ENCODE measurements around the gene MICAL2.

MICAL2 gene

DNA sequence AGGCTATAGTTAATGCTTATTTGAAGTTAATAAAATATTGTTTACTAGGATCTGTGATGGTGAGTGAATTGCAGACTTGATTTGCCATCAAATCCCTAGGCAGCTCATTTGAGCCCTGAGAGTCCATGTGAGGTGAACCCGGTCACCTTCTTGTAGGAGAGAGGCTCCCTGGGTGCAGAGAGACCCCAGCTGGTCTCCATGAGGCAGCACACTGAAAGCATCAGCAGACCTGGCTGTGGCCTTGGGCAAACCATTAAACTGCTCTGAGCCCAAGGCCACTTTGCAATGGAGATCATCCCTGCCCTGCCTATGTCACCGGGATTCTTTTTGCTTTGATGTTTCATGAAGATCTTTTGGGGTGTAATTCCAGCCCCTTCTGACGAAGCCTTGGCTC, 125.2 kb downstream of the MICAL2 start:
- DNase-seq = no peak

DNA sequence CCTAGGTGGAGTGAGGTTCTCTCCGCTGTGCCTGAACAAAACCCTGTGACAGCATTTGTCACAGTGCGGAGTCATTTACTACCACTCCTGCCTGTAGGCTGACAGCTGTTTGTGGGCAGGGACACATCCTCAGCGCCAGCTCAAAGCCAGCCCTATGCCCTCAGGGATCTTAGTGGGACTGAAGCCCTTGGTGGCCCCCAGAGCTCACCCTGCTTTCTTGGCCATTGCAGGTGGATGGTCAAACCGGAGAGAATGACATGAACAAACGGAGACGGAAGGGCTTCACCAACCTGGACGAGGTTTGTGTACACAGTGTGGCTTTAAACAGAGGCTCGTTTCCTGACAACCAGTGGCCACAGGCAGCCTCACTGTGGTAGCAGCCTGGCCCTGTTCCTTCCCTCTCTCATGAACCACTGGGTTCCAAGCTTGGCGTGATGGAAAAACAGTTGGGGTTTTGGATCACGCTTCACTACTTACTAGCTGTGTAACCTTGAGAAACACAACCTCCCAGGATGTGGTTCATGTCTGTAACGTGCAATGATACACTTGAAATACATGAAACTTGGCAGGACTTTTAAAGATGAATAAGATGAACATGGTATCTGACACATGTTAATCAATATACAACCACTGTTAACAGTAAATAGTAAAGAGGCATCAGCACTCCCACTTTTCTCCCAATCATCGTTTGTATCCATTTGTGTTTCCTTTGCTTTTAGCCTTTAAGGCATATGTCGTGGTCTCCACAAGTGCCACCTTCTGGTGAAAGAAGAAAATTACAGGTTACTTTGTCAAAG, 125.8 kb downstream of the MICAL2 start:
- DNase-seq = peak; percentile 48 to 72

DNA sequence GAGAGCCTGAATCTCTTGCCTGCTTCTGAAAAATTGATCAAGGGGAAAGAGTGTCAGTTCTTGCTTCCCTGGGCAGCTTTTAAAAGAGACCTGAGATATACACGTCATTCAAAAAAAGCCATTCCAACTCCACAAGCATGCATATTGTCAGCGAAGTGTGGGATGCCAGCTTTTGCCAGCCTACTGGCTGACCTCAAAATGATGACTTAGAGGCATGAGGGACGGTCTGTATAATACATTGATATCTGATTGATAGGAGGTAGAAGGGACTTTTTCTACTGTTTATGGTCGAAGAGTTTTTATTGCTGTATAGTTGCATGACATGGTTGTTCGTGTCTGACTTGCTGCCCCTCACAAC, 126.3 kb downstream of the MICAL2 start:
- no peak for DNase-seq

DNA sequence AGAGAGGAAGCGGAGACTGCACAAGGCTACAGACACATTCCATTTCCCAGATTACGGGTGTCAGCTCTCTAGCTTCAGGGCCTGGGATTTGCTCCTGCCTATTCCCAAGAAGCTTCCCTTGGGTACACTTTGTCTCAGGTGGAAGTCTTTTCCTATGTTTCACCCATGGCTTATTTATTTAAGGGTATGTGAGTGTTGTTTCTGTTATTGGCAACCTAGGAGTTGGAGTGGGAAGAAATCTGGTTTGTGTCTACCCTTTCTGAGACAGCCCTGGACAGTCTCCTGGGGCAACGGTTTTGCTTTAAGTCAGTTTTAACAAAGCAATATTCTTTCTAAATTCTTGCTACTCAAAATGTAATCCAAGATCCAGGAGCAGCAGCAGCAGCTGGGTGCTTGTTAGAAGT, 127.0 kb downstream of the MICAL2 start:
- no peak for DNase-seq

DNA sequence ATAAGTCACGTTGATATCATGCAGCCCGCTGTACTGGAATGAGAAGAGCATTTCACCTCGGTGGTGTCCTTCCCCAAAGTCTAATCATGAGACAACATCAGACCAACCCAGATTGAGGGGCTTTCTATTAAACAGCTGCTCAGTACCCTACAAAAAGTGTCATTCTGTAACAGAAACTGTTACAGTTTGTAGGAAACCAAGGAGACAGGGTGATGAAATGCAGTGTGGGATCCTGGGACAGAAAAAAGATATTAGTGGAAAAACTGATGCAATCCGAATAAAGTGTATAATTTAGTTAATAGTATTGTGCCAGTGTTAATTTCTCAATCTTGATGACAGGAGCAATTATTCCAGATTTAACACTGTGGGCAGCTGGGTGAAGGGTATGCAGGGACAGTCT, 128.0 kb downstream of the MICAL2 start:
- no peak for DNase-seq

DNA sequence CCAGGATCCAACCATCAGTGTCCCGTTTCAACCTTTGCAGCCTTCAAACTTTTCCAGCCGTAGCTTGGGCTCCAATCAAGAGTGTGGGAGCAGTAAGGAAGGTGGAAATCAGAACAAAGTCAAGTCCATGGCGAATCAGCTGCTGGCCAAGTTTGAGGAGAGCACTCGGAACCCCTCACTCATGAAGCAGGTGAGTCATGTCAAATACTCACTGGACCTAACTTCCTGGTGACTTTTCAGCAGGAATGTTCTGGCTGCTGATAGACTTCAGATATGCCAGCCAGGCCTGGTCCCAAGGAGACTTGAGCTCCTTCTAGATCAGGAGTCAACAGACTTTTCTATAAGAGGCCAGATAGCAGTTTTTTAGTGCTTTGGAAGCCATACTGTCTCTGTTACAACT, 129.0 kb downstream of the MICAL2 start:
- DNase-seq = no peak

DNA sequence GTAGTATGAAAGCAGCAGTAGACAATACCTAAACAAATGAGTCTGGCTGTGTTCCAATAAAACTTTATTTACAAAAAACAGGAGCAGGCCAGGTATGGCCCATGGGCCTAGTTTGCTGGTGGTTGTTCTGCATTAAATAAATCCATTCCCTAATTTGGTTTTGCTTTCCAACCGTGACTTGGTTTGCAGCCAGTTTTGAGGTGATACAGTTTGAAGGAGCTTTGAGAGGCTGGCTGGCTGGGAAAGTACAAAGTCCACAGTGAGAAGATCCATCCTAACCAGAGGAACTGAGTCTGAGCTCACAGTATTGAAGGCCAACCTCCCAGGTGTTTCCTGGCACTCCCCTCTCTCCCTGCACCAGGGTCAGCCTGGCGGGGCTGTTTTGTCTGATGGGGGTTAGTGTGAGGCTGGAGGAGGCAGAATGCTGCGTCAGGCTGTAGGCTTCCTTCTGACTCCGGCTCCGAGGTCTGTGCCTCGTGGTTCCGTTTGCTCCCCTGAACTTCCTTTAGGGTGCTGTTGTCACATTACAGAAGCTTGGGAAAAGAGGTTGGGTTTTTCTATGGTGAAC, 129.5 kb downstream of the MICAL2 start:
- no peak for DNase-seq

DNA sequence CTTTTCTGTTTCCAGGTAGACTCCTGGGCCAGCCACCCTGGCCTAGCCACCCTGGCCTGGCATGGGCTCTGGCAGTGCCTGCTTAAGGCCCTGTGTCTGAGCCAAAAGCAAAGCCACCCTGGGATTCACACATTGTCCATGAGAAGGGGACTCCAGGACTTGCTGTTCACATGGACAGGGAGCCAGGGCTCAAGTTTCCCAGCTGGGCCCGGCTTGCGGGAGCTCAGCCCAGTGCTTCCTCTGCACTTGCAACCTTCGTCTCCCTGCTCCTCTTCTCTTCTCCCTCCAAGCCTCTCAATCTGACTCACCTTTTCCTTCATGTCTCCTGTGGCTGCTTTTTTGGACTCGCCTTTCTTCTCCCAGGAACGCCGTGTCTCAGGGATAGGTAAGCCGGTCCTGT, 130.3 kb downstream of the MICAL2 start:
- no peak for DNase-seq

DNA sequence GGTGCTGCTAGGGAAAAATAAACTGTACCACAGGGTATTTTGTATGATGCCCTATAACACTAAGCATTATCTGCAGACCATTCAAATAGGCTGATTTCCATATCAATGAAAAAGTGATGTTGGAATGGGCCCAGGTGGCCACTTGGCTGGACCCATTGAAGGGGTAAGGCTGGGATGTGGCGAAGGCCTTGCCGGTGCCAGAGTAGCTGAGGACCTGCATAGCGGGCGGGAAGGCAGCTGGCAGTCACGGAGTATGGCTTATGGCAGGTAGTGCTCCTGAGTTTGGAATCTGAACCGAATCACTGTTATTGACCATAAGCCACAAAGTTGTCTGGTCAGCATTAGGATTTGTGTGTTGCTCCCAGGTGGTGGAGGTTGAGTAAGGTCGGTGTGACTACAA, 131.0 kb downstream of the MICAL2 start:
- DNase-seq = no peak

DNA sequence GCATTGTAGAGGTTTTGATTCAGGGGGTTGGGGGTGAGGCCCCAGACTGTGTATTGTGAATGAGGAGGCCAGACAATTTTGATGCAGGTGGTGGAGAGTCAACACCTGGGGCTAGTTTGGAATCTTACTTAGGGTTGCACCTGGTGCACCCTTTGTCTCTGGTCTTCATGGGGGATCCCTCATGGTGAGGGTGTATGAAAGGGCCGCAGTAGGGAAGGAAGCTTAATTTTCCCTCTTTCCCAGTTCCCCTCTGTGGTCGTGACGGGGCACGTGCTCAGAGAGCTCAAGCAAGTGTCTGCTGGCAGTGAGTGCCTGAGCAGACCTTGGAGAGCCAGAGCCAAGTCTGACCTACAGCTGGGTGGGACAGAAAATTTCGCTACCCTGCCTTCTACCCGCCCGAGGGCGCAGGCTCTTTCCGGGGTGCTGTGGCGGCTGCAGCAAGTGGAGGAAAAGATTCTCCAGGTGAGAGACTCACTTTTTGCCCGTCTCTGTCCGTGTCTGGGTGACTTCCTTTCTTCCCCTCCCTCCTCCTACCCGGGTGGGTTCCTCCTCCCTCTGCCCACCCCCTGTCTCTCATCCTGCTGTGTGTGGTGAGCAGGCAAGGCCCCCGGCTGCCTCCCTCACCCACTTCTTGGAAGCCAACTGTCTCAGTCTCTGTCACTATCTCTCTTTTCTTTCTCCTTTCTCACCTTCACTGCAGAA, 131.7 kb downstream of the MICAL2 start:
- DNase-seq = no peak

DNA sequence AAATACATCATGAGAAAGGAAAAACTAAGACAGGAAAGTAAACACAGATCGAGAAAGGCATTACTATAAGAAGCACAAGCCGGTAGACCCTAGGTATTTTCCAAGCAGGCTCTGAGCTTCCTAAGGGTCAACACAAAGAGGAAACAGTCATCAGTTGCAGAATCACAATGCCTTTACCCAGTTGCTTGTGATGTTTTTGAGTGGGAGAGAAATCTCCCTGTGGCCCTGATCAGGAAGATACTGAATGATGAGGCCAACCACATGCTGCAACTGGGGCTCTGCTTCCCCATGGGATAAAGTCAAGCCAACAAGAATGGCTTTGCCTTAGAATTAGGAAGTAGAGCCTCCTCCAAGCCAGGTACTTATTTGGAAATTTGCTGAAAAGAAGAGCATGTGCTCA, 132.6 kb downstream of the MICAL2 start:
- DNase-seq = no peak

DNA sequence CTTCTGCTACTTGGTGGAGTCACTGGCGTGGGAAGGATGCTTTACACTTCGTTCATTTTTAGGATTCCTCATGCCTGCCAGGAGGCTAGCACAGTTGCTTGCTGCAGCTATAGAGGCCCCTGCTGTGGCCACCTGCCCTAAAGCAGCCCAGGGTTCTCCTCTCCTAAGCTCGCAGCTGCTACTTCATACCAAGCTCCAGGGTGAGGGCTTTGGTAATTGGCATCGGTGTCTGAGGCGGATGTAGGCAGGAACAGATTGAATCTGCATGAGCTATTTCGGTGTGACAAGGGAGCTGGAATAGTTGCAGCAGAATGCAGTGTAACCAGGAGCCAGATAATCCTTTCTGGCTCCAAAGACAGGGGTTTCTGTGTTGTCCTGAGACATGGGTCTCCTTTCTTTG, 133.1 kb downstream of the MICAL2 start:
- peak; percentile 79 to 96 for DNase-seq

DNA sequence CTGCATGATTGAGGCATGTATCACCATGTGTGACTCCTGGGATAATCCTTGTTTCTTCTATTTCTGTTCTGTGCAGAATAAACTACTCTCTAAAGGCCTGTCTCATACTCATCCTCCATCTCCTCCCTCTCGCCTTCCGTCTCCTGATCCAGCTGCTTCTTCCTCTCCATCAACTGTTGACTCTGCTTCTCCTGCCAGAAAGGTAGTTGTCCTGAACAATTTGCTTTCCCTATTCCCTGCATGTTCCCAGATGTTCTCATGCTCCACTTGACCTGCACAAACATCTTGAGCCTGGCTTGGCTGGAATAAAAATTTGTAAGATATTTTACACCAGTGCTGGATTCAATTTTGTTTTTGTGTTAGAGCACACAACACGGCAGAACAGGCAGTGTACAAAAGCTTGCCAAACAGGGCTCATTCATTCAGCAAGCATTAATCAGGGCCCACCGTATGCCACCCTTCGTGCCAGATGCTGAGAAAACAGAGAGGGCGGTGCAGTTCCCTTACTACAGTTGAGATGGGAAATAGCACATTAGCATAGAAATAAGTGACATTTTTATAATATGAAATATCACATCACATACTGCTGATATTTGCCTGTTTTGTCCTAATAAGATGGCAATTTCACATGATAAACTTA, 133.6 kb downstream of the MICAL2 start:
- peak; percentile 85 to 93 for DNase-seq

DNA sequence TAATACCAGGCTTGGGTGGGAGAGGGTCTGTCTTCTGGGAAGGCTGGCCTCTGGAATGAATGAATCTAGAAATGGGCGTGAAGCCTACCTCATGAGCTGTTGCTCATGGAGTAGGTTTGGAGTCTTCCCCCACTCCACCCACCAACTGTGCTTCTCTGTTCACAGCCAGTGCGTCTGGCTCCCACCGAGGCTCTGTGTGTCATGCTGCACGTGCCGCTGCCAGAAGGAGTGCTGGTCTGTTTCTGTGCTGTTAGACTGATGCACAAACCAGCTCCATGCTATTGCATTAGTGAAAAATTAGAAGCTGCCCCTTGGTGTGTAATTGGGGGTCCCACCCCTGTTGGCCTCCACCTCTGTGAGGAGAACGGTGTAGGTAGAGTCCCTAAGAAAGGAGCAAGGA, 134.7 kb downstream of the MICAL2 start:
- peak; percentile 33 to 86 for DNase-seq

DNA sequence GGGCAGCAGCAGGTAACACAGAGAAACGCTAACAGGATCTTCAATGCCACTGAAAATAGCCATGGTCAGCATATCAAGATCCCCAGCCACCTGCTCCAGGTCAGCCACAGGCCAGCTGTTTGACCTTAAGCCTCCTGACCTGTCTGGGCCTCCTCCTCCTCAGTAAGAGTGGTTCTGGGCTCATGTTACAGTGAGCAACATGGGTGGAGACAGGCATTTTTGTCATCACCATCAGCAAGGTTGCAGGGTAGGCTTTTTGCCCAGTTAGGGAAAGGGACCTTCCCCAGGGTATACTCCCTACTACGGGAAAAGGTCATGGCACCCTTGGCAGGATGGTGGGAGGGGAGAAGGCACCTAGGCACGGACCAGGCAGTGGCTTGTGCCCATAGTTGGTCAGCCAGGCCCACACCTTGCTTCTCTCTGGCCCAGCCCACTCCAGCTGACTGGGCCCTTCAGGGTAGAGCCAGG, 135.2 kb downstream of the MICAL2 start:
- no peak for DNase-seq

DNA sequence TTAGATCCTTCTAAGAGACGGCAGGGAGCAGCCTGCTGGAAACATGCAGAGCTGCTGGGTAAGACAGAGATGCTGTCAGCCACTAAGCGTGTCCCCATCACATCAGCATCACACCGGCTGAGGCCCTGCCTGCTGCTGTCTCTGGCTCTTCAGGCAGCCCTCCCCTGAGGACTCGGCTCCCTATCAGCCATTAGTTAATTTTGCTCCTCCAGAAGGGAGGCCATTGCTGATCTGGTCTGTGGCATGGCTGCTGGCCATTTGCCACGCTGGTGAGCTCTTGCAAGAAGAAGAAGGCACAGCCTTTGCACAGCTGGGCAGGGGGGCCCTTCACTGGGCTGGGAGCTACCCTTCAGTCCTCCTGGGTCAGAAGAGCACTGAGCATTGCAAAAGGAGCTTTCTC, 135.8 kb downstream of the MICAL2 start:
- DNase-seq = peak in 1 of 2 experiments; percentile 43

DNA sequence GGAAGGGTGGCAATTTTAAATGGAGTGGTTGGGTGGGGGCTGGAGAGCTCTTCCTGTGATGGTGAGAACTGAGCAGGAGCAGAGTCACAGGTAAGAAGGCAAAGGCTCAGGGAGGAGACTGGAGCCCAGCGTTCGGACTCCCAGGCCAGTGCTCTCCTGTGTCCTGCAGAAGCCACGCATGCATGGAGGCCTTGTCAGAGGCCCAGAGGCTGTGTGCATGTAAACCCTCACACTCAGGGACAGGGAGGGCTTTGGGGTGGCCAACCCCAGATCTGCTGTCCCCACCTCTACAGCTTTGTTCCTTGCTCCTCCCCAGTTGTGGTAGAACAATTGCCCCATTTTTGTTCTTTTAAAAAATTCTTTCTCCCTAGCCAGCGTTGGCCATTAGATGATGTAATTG, 136.6 kb downstream of the MICAL2 start:
- no peak for DNase-seq

DNA sequence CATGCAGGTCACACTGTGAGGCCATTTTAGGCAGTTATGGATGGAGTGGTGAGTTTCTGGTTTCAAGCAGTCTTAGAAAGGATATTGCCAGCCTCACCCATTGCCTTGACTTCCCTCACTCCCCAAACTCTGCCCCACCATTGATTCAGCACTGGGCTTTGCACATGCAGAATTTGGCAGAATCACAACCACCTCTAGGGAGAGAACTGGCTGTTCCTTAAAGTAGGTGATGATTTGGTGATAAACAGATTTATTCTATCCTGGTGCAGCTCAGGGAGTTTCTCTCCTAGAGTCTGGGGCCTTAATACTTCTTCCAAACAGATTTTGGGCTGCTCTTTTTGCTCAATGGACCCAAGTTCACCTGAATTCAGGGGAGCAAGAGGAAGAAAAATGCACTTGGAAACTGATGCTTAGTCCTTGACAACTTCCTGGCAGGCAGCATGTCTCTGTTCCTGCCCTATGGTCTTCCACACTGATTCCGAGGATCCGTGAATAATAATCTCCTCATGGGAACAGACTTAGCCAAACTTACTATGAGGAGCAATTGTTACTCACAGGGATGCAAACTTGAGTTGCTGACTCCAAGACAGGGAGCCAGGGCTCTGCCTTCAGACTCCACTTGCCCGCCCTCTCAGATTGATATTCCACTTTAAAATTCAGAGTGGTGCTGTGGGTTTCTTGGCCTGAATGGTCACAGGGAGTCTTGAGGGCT, 137.3 kb downstream of the MICAL2 start:
- DNase-seq = peak in 1 of 2 experiments; percentile 19

DNA sequence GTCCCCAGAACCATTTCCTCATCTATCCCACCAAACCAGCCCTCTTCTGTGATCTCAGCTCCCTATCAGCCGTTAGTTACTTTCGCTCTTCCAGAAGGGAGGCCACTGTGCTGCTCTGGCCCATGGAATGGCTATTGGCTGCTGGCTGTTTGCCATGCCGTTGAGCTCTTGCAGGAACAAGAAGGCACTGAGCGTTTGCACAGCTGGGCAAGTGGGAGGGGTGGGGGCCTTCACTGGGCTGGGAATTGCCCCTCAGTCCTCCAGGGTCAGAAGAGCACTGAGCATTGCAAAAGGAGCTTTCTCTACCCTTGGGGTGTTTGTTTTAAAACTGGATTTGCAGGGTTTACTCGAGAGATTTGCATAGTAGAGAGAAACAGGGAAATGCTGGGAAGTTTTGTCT, 137.9 kb downstream of the MICAL2 start:
- DNase-seq = peak in 1 of 2 experiments; percentile 30

DNA sequence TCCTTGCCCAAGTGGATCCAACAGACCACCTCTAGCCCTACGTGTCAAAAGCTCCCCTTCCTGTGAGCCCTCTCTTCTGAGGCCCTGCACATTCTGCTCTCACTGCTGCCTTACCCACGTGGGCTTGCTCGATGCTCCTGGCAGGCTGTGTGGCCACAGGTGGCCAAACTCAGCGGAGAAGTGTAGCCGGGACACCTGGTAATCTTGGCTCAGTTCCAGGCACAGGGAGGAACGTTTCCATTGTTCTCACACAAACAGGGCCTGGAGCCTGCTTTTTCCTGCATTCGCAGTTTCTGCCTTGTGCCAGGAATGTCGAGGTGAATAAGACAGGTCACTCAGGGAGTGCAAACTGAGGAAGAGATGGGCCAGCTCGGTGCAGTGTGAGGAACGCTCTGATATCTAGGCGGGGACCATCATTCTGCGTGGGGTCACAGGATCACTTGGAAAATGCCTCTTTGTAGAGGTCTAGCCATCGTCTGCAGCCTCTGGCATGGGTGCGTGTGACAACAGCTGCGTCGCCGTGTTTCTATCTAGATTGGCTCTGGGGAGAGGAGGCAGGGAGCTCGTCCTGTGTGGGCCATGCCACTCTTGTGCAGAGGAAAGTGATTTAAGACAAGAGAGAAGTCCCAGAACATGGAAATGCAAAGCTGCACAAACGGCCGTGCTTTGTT, 139.3 kb downstream of the MICAL2 start:
- peak in 1 of 2 experiments; percentile 45 for DNase-seq

DNA sequence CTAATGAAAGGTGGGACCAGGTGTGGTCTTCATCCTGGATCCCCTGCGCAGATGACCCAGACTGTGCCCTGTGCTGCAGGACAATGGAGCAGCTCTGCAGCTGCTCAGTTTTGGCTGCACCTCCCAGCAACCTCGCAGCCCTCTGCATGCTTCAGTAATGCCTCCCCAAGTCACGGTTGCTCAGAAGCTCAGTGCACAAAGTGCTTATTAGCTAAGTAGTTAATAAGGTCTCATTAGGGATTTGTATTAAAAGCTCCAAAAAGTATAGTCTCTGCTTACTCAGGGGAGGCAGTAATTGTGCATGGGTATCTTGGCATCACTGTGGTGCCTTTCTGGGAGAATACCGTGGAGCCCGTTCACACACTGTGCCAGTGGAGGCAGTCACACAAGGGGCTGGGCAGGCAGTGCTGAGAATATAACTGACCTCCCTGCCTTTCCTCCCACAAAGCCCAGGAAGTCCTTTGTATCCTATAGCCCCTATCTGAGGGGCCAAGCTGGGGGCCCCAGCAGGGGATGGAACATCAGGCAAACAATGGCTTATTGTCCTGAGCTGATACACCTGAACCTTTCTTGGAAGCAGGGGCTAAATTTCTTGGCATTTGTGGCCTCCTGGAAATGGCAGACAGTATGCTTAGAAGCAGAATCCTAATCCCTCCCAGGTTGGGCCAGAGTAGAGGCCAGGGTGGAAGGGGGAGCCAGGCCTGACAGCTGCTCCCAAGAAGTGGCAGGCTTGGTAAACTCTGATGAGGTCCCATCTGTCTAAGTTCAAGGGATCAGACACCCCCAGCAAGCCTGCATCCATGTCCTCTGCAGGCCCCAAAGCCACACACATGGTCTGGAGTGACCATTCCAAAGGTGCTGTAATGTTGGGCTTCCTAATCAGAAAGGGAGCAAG, 141.5 kb downstream of the MICAL2 start:
- no peak for DNase-seq

Measured in NCI-H446 (cell line).